Stimulated activated CD8-positive, alpha-beta memory T cell treated with anti-CD3 and anti-CD28 coated beads, Interleukin-12 subunit alpha, Interleukin-12 subunit beta, amount 100 ng/mL, for 1 hour (primary cell): ENCODE results near the gene GTPBP10.
"Not testable (repeated sequence)": the region's sequence is repeated elsewhere in the genome, so short reads cannot be mapped to it uniquely, and the experiment has no call there.

Experiments used
- DNase-seq: peaks from one replicate; pipeline ENCODE4 v3.0.0-alpha.2; 2020; ENCODE audit warnings: low read depth

Gene GTPBP10, protein sequence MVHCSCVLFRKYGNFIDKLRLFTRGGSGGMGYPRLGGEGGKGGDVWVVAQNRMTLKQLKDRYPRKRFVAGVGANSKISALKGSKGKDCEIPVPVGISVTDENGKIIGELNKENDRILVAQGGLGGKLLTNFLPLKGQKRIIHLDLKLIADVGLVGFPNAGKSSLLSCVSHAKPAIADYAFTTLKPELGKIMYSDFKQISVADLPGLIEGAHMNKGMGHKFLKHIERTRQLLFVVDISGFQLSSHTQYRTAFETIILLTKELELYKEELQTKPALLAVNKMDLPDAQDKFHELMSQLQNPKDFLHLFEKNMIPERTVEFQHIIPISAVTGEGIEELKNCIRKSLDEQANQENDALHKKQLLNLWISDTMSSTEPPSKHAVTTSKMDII

DNA sequence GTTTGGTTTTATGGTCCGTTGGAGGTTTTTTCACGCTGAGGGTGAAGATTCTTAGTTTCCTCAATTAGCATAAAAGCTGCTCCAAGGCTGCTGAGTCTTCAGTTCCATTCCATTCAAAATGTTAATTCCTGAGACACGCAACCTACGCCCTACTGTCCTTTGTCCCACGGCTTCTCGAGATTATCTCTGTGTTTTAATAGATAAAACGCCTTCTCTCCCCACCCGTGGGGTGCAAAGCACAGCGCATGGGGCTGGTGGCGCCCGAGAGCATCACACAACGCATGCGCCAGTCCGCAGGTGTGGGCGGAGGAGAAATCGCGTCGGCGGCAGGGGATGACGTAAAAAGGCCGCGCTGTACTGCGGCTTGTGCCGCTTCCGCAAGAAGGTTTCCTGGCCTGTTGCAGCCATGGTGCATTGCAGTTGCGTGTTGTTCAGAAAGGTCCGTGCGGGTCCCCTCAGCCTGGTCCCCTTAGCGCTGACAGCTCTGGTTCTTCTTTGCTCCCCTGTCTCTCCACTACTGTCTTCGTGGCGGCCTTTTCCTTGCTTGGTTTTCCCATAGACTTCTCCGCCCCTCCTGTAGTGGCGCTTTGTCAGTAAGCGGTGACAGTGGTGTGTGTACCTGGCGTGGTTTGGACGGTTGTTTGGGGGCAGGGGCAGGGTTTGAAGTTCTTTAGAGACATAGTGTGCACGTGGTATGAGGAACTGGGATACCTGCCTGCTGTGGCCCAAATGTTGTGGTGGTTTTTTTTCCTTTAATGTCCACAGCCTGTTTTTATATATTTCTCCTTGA, at the start of gene GTPBP10:
TSS of gene GTPBP10 (plus strand) at position 381 of the 790 bp plus-strand sequence. CDS start at position 407, 26 bp downstream.
- peak; percentile 95 for DNase-seq

- no peak for DNase-seq
Observed at GRCh38 chr7:90298145-90299038, 48.1 kb upstream of the GTPBP10 start.

- no peak for DNase-seq
Observed at GRCh38 chr7:90303241-90303640, 43.3 kb upstream of the GTPBP10 start.

- DNase-seq, result no peak
Observed at GRCh38 chr7:90309872-90310271, 36.6 kb upstream of the GTPBP10 start.

DNA sequence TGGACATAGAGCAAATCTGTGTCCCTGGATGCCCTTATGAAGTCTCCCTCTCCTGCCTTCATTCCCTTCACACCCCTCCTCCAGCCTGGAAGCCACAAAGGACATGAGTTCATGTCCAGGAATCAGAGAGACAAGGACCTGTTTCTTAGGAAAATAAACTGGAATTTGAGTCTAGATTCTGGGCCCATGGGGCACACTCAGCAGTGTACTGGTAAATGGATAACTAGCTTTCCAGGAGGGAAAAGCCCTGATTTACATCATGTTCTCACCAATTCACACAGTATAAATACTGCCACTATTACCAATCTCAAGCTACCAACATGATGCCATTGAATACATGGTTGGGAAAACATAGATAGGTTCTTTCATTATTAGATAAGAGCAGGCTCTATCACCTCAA, 35.3 kb upstream of the GTPBP10 start:
- no peak for DNase-seq

DNA sequence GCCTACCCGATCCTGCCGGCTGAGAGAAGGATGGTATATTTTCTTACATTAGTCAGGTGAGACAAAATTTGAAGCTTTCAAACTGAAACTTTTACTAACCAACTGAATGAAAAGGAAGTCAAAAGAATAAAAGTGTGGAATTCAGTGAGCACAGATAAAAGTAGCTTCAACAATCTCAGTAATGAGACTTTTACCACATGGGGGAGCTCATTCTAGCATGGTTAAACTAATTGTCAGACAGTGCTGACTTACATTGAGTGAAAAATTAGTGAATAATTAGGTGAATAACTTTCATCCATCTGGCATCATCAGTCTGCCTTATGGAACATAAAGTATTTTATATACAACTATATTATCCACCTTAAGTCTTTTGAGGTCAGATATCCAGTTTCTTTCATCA, 33.8 kb upstream of the GTPBP10 start:
- no peak for DNase-seq

GRCh38 chr7:90313907-90314306, 32.6 kb upstream of the GTPBP10 start:
- no peak for DNase-seq

- DNase-seq, result no peak
Observed at GRCh38 chr7:90320014-90320413, 26.5 kb upstream of the GTPBP10 start.

DNA sequence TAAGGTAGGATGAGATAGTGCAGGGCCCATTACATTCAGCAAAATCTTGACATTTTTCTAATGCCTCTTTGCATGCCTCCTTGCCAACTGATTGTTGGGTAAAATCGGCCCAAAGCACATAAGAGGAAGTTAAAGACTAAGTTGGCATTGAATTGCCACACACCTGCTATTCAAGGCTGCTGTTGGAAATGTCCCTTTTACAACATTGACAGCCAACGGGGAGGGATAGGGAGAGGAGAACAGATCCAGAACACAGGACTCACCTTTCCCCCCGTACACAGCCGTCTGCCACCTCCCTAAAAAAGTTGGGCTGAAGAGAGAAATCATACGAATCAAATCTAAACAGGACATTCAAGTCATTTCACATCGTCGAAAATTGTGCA, 26.1 kb upstream of the GTPBP10 start:
- no peak for DNase-seq

GRCh38 chr7:90320801-90321494, 25.6 kb upstream of the GTPBP10 start, which contains the start of gene FAM237B:
FAM237B (minus strand) TSS chr7:90321304; CDS start chr7:90319748, 1,556 bp downstream.
- DNase-seq, result no peak

GRCh38 chr7:90322837-90323236, 23.7 kb upstream of the GTPBP10 start:
- DNase-seq, result no peak

- DNase-seq, result no peak
Observed at GRCh38 chr7:90326500-90326899, 20.0 kb upstream of the GTPBP10 start.

DNA sequence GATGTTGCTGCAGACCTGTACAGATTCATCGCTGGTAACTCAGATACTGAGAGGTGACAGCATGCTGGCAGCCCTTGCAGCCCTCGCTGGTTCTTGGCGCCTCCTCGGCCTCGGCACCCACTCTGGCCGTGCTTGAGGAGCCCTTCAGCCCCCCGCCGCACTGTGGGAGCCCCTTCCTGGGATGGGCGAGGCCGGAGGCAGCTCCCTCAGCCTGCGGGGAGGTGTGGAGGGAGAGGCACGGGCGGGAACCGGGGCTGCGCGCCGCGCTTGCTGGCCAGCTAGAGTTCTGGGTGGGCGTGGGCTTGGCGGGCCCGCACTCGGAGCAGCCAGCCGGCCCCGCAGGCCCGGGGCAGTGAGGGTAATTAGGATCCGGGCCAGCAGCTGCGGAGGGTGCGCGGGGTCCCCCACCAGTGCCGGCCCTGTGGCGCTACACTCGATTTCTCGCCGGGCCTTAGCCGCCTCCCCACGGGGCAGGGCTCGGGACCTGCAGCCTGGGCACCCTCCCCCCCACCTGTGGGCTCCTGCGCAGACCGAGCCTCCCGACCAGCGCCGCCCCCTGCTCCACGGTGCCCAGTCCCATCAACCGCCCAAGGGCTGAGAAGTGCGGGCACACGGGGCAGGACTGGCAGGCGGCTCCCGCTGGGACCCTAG, 12.2 kb upstream of the GTPBP10 start:
- DNase-seq, result no peak

GRCh38 chr7:90334926-90335325, 11.6 kb upstream of the GTPBP10 start:
- DNase-seq, result not testable (repeated sequence)

- no peak for DNase-seq
Observed at GRCh38 chr7:90337106-90337505, 9.4 kb upstream of the GTPBP10 start.

GRCh38 chr7:90345016-90345415, 1.5 kb upstream of the GTPBP10 start:
- DNase-seq, result no peak

DNA sequence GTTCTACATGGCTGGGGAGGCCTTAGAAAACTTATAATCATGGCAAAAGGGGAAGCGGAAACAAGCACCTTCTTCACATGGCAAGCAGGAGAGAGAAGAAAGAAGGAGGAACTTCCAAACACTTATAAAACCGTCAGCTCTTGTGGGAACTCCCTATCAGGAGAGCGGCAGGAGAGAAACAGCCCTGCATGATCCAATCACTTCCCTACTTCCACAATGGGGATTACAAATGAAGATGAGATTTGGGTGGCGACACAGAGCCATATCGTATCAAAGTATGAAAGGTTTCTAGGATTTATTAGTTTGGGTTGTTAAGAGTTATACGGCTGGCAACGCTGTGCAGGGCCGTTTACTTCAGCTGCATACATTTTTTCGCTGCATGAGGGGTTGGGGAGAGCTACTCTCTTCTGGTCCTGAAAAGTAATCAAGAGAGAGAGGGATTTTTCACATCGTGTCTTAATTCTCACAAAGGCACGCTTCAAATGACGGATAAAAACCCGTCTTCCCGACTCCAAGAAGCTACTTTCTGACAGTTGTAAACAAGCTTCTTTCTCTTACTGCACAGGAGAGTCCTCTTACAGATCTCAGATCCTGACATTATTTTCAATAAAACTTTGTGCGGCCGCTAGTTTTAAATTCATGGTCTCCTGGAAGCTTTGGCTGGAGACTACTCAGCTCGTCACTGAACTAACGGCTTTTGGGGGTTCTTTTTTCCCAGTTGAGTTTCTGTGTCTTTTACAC, 751 bp upstream of the GTPBP10 start:
- no peak for DNase-seq

GRCh38 chr7:90347759-90348158, 1.2 kb downstream of the GTPBP10 start:
- no peak for DNase-seq

- no peak for DNase-seq
Observed at GRCh38 chr7:90349305-90349704, 2.8 kb downstream of the GTPBP10 start.

DNA sequence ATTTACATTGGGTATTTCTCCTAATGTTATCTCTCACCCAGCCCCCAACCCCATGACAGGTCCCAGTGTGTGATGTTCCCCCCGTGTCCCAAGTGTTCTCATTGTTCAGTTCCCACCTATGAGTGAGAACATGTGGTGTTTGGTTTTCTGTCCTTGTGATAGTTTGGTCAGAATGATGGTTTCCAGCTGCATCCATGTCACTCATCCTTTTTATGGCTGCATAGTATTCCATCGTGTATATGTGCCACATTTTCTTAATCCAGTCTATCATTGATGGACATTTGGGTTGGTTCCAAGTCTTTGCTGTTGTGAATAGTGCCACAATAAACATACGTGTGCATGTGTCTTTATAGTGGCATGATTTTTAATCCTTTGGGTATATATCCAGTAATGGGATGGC, 3.5 kb downstream of the GTPBP10 start:
- DNase-seq, result not testable (repeated sequence)
